GM12872 (cell line): ENCODE data around the gene SLC4A4.

Source experiments
- TF ChIP-seq, protein P1 (sequence below): IDR thresholded peaks from 3 replicates; pipeline ENCODE4 v1.5.1; 2011; ENCODE audit warnings: low read depth, mild to moderate bottlenecking, low read length, moderate library complexity; ENCODE audit not compliant: insufficient read depth

SLC4A4 gene

DNA sequence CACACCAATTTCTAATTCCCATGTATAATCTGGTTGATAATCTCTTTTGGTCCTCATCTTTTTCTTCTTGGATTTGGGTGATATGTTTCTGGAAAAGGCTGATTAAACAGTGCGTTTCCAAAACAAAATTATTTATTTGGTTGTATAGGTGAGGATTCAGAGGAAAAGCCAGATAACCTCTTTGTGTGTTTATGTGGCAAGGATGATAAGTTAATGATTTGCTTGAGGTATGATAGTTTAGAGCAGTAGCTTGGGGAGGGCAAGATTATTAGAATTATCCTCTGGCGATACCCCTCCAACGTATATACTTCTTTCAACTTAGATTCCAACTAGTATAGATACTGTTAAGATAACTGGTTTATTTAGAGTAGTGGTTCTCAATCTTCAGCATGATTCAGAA is 53.3 kb downstream of the SLC4A4 start:
- TF ChIP-seq, protein P1, sequence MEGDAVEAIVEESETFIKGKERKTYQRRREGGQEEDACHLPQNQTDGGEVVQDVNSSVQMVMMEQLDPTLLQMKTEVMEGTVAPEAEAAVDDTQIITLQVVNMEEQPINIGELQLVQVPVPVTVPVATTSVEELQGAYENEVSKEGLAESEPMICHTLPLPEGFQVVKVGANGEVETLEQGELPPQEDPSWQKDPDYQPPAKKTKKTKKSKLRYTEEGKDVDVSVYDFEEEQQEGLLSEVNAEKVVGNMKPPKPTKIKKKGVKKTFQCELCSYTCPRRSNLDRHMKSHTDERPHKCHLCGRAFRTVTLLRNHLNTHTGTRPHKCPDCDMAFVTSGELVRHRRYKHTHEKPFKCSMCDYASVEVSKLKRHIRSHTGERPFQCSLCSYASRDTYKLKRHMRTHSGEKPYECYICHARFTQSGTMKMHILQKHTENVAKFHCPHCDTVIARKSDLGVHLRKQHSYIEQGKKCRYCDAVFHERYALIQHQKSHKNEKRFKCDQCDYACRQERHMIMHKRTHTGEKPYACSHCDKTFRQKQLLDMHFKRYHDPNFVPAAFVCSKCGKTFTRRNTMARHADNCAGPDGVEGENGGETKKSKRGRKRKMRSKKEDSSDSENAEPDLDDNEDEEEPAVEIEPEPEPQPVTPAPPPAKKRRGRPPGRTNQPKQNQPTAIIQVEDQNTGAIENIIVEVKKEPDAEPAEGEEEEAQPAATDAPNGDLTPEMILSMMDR, result no peak

DNA sequence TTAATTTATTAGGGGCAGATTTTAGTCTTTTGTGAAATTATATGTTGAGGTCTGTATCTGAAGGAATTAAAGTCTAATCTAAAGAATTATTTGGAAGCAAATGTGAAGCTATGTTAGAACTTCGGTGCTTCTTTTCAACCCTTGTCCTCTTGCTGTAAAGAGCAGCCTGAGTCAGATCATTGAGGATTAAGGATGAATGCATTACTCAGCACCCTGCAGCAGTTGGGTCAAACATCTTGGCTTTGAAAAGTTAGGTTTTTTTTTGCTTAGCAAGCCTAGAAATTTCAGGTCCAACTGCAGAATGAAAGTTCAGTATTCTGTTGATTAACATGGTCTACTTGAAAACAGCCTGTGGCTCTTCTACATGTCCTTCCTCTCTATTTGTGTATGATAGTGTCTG is 57.6 kb downstream of the SLC4A4 start:
- TF ChIP-seq, protein P1, result no peak

DNA sequence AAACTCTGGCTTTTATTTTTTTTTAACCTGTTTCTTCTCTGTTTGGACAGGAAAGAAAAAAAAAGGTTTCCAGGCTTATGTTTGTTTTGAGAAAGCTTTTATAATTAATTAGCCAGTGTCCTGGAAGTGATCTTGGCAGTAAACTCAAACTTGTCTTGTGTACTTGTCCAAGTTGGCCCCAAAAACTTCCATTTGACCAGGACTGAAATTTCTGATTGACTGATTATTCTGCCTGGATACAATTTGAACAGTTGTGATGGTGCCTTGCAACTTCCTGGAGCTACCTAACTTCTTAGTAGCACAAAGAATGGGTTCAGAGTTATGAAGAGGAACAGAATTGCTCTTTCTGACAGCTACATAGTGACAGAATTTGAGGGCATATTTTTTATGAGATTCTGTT is 62.0 kb downstream of the SLC4A4 start:
- TF ChIP-seq, protein P1, result no peak

DNA sequence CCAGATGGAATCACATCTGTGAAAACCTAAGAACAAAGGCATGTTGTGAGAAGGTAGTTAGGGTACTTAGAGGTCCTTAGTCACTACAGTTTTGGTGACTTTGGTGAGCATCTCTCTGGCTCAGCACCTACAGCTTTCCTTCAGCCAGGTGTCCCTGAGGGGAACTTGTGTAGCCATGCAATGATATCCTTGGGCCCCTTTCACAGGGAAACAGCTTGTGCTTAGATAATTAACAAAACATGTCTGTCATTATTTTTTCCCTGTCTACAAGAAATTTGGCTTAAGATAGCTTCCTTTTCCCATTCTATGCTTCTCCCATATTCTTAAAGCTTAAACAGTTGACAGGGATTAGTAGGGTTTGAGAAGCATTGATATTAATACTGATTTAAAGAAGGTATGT is 63.8 kb downstream of the SLC4A4 start:
- TF ChIP-seq, protein P1, result no peak

DNA sequence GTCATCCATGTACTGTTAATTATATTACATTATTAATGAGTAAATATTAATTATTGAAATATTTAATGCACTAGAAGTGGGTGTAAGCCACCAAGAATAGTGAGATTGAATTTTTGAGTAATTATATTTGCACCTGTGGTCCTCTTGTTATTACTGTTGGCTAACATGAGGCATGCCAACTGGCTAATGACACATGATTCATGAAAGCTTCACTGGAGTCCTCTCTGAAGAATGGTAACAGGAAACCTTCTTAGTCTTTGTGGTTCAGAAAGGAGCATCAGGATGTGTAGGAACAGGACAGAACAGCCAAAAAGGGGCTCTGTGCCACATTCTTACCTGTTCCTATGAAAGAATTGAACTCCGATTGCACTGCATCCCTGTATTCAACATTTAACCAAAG is 65.2 kb downstream of the SLC4A4 start:
- TF ChIP-seq, protein P1, result no peak

DNA sequence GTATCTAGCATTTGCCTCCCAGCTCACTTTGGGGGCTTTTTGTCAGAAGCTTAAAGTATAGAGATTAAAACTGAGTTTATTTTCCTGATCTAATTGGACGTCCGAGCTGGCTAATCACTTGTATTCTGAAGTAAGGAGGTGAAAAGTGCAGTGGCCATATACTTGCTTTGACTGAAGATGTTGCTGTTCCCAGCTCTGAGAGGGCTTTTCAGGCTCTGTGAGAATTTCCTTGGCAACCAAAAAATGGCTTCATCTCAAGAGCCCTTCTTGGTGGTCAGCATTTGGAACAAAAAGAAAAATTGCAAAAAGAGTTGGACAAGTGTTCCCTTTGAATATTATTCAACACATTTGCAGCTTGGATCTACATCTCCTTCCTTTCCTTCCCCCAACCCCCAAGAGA is 67.0 kb downstream of the SLC4A4 start:
- TF ChIP-seq, protein P1, result no peak

DNA sequence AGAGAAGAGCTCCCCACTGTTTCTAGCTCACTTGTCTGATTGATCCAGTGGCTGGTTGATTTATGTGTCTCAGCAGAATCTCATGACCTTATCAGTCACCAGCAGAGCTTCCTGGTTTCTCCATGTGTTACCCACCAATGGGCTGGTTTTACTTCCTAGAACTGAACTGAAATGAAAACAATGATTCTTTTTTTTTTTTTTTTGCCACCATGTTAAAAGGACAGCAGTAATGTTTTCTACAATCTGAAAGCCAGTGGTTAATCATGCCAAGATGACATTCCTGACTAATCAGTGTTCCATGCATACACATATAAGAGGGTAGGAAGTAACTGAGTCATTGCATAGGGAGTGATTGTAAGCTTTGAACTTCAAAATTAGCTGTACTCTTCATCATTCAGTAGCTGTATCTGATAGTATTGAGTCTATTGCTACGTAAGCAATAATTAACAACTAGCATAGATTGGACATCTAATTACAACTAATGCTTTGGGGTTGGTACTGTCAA is 67.7 kb downstream of the SLC4A4 start:
- TF ChIP-seq, protein P1, result no peak
